Keratinocyte (primary cell): ENCODE data around the gene LRRC27.

ENCODE experiments used
- CTCF ChIP-seq, 3 experiments: IDR thresholded peaks in 1 of 3; conservative IDR thresholded peaks in 1 of 3; optimal IDR thresholded peaks in 1 of 3; 2 replicates in 2 of 3; 3 replicates in 1 of 3; pipeline versions ENCODE3 to v1.5.1; 2011; ENCODE audit warnings: low read length in 3 of 3, mild to moderate bottlenecking in 3 of 3, moderate library complexity in 2 of 3, control low read depth in 1 of 3, inconsistent platforms in 1 of 3; ENCODE audit not compliant: insufficient read depth in 2 of 3; ENCODE audit errors: extremely low read depth in 1 of 3
- EZH2 ChIP-seq: IDR thresholded peaks from one replicate; pipeline ENCODE4 v1.6.1; 2012; ENCODE audit warnings: inconsistent platforms, mild to moderate bottlenecking, low read length, moderate library complexity

DNA sequence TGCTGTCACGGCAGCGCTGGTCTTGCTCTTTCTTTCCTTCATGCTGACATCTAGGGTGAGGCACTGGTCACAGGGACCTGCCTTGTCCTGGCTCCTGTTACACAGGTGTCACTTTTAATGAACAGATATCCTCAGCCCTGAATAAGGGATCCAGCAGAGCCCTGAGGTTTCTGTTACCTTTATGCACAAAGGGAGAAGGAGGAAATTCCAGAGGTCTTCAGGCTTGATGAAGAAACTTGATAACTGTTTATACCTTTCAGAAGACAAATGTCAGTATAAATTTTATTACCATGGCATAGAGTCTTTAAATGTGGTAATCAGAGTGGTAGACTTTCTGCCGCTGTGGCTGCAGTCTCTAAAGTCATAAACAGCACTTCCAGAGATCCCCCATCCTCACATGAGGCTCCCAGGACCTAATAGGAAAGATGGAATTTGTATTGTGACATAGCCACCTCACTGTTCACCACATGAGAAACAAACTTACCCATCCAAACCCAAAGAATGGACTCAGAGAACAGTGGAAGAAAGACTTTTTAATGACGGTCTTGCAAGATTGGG is 2.7 kb downstream of the LRRC27 start:
- TF ChIP-seq EZH2 (no peak), CTCF (optimal IDR thresholded peaks at IDR 0.05 in 1 of 3, IDR thresholded peaks at IDR 0.05 in 1 of 3, conservative IDR thresholded peaks at IDR 0.05 in 1 of 3; ENCODE audit: extremely low read depth in 1 of 3, insufficient read depth in 2 of 3, low read length in 3 of 3) (no peak)
